ENCODE results near the gene COMT.

GRCh38 chr22:19981171-19981960 is 39.8 kb downstream of the COMT start:
- TF ChIP-seq, protein P1, sequence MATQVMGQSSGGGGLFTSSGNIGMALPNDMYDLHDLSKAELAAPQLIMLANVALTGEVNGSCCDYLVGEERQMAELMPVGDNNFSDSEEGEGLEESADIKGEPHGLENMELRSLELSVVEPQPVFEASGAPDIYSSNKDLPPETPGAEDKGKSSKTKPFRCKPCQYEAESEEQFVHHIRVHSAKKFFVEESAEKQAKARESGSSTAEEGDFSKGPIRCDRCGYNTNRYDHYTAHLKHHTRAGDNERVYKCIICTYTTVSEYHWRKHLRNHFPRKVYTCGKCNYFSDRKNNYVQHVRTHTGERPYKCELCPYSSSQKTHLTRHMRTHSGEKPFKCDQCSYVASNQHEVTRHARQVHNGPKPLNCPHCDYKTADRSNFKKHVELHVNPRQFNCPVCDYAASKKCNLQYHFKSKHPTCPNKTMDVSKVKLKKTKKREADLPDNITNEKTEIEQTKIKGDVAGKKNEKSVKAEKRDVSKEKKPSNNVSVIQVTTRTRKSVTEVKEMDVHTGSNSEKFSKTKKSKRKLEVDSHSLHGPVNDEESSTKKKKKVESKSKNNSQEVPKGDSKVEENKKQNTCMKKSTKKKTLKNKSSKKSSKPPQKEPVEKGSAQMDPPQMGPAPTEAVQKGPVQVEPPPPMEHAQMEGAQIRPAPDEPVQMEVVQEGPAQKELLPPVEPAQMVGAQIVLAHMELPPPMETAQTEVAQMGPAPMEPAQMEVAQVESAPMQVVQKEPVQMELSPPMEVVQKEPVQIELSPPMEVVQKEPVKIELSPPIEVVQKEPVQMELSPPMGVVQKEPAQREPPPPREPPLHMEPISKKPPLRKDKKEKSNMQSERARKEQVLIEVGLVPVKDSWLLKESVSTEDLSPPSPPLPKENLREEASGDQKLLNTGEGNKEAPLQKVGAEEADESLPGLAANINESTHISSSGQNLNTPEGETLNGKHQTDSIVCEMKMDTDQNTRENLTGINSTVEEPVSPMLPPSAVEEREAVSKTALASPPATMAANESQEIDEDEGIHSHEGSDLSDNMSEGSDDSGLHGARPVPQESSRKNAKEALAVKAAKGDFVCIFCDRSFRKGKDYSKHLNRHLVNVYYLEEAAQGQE (IDR thresholded peaks at IDR 0.05; ENCODE audit: insufficient read depth in 1 of 2, low read depth in 2 of 2, low read length in 1 of 2) = no peak
- no peak for TF ChIP-seq CTCF (IDR thresholded peaks at IDR 0.05)
- no peak for TF ChIP-seq POLR2AphosphoS5 (IDR thresholded peaks at IDR 0.05; ENCODE audit: low read depth, low read length)
- TF ChIP-seq SIN3A (IDR thresholded peaks at IDR 0.05; ENCODE audit: borderline replicate concordance, insufficient read depth, low read depth, low read length) = no peak

Measured in Panc1 (cell line).